Caco-2 (cell line): ENCODE data around the gene IL9. TPM values are rescaled to one million over a fixed set of nuclear protein-coding genes. Genes with fewer than 3 reads are reported as not detected.

Experiments used
- BruUV-seq: library from RNA; stranded (reverse); fragments of 400-500 nt; replicated peaks from 2 replicates; lab custom pipeline; 2021; lab: Mats Ljungman, UMichigan
- CTCF ChIA-PET: fragments of 300-600 bp; sonication (Branson Sonifier 250); formaldehyde crosslinking; loops from one replicate; lab custom pipeline; 2022; ENCODE audit warnings: antibody characterized with exemption; lab: Charles Lee
- POLR2A ChIA-PET: fragments of 300-600 bp; sonication (Branson Sonifier 250); formaldehyde crosslinking; loops from one replicate; lab custom pipeline; 2022; ENCODE audit warnings: antibody characterized with exemption; lab: Charles Lee
- DNase-seq, 2 experiments: peaks; one replicate each; pipeline versions ENCODE4 v3.0.0 to v3.0.0-alpha.2; 2020 to 2022
- H3K27me3 ChIP-seq: replicated peaks from 2 replicates; pipeline ENCODE4 v1.6.0; 2011; ENCODE audit warnings: low read length; ENCODE audit not compliant: control insufficient read depth, insufficient read depth
- H3K36me3 ChIP-seq: 2 replicates; pipeline ENCODE4 v1.5.1; 2011; ENCODE audit warnings: low read length; ENCODE audit not compliant: control insufficient read depth, insufficient read depth
- H3K4me1 ChIP-seq: fragments of 250-450 bp; sonication (Bioruptor Pico); 2 replicates; pipeline ENCODE4 v1.5.1; 2020; ENCODE audit warnings: mild to moderate bottlenecking
- H3K4me3 ChIP-seq: 2 replicates; pipeline ENCODE4 v1.5.1; 2011; ENCODE audit warnings: low read depth, mild to moderate bottlenecking, control low read depth, low read length
- H3K9me3 ChIP-seq: fragments of 250-450 bp; sonication (Bioruptor Pico); 2 replicates; pipeline ENCODE4 v1.5.1; 2020; ENCODE audit warnings: mild to moderate bottlenecking, moderate library complexity
- H3K27ac Mint-ChIP-seq: one replicate; pipeline ENCODE4 v1.8.0; 2022; ENCODE audit warnings: mixed read lengths; ENCODE audit not compliant: unreplicated experiment
- H3K27me3 Mint-ChIP-seq: one replicate; pipeline ENCODE4 v1.8.0; 2022; ENCODE audit warnings: mixed read lengths; ENCODE audit not compliant: insufficient read depth, unreplicated experiment
- H3K36me3 Mint-ChIP-seq: one replicate; pipeline ENCODE4 v1.8.0; 2022; ENCODE audit warnings: mild to moderate bottlenecking, mixed read lengths; ENCODE audit not compliant: insufficient read depth, unreplicated experiment
- H3K4me1 Mint-ChIP-seq: one replicate; pipeline ENCODE4 v1.8.0; 2022; ENCODE audit warnings: low read depth, mixed read lengths; ENCODE audit not compliant: unreplicated experiment
- H3K4me3 Mint-ChIP-seq: one replicate; pipeline ENCODE4 v1.8.0; 2022; ENCODE audit warnings: mild to moderate bottlenecking, moderate library complexity, mixed read lengths; ENCODE audit not compliant: unreplicated experiment
- H3K9me3 Mint-ChIP-seq: one replicate; pipeline ENCODE4 v1.8.0; 2022; ENCODE audit warnings: mixed read lengths; ENCODE audit not compliant: unreplicated experiment
- intact Hi-C: fragments of 100-400 bp; cut with micrococcal nuclease; formaldehyde crosslinking; loops from one replicate; pipeline ENCODE4 v1.10.0; 2022; ENCODE audit not compliant: unreplicated experiment
- total RNA-seq: library from RNA; stranded (reverse); gene quantifications from 2 replicates; pipeline ENCODE4 v1.2.3, GENCODE V29; 2022
- TF ChIP-seq, protein P1 (sequence below), 2 experiments: fragments of 200-600 bp in 1 of 2; IDR thresholded peaks; 1 replicate in 1 of 2; 2 replicates in 1 of 2; pipeline versions ENCODE4 v1.5.1 to v1.8.0; 2011 to 2022; ENCODE audit warnings: antibody characterized with exemption in 1 of 2, control low read depth in 1 of 2, inconsistent platforms in 1 of 2, low read depth in 1 of 2, low read length in 1 of 2, mild to moderate bottlenecking in 1 of 2, moderate library complexity in 1 of 2; ENCODE audit not compliant: insufficient read depth in 1 of 2, severe bottlenecking in 1 of 2, unreplicated experiment in 1 of 2

The IL9 gene
- total RNA-seq, 1 experiment from 2014 or later, result not detected

DNA sequence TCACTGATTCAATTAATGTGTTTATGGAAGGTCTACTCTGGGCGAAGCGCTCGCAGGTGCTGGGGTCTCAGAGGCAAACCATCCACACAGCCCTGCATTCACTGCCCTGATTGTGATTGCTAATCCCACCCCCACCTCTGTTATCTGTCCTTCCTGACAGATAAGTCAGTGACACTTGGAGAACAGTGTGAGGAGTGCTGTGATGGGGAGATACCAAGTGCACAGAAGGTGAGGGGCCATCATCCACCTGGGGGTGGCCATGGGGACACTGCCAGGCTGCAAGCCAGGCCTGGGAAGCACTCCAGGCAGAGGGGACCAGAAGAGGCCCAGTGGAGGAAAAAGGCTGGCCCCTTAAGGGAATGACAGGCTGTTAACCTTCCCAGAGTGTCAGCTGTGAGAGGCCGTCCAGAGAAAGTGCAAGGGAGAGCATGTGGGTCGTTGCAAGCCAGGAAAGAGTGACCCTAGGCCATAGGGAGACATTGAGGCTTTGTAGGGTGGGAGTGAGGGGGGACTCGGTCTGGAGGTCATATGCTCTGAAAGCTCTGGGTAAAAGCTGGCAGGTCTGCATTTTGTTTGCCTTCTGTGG, 18.0 kb downstream of the IL9 start:
- Histone ChIP-seq H3K27me3 (no peaks in the 10 kb centered on the region), H3K4me1 (no peaks in the 10 kb centered on the region), H3K36me3 (no peaks in the 10 kb centered on the region), H3K4me3 (no peak overlapping the region), H3K9me3 (no peaks in the 10 kb centered on the region)
- CTCF ChIA-PET, result no interaction called here
- H3K9me3 Mint-ChIP-seq, result no peaks in the 10 kb centered on the region
- H3K36me3 Mint-ChIP-seq, result no peaks in the 10 kb centered on the region
- DNase-seq, result no peak
- POLR2A ChIA-PET, result no interaction called here
- no peak overlapping the region for H3K27ac Mint-ChIP-seq
- H3K4me1 Mint-ChIP-seq, result no peaks in the 10 kb centered on the region
- TF ChIP-seq, protein P1, sequence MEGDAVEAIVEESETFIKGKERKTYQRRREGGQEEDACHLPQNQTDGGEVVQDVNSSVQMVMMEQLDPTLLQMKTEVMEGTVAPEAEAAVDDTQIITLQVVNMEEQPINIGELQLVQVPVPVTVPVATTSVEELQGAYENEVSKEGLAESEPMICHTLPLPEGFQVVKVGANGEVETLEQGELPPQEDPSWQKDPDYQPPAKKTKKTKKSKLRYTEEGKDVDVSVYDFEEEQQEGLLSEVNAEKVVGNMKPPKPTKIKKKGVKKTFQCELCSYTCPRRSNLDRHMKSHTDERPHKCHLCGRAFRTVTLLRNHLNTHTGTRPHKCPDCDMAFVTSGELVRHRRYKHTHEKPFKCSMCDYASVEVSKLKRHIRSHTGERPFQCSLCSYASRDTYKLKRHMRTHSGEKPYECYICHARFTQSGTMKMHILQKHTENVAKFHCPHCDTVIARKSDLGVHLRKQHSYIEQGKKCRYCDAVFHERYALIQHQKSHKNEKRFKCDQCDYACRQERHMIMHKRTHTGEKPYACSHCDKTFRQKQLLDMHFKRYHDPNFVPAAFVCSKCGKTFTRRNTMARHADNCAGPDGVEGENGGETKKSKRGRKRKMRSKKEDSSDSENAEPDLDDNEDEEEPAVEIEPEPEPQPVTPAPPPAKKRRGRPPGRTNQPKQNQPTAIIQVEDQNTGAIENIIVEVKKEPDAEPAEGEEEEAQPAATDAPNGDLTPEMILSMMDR (IDR thresholded peaks at IDR 0.05; ENCODE audit: insufficient read depth in 1 of 2, low read depth in 1 of 2, low read length in 1 of 2, severe bottlenecking in 1 of 2, unreplicated experiment in 1 of 2), result no peak
- intact Hi-C loops, result no loop called here
- H3K4me3 Mint-ChIP-seq, result no peak overlapping the region
- no peaks in the 10 kb centered on the region for H3K27me3 Mint-ChIP-seq
- BruUV-seq, result no TSS peak

DNA sequence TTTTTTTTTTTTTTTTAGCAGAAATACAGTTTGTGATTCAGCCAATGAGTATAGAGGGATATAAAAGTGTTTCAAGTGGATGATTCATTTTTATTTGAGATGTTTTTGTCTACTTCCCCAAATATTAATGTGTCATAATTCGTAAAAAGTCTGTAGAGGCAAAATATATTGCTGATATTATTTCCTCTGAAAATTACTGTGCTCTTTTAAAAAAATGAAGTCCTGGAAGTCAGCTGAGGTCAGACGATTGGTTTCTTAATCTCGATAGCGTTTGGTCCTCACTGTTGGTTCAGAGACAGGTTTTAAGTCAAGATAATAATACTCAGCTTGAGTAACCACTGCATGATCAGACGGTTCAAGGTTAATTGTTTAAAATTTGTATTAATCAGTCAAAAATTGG, 19.5 kb downstream of the IL9 start:
- no peaks in the 10 kb centered on the region for H3K36me3 Mint-ChIP-seq
- H3K4me3 Mint-ChIP-seq, result no peak overlapping the region
- CTCF ChIA-PET, result no interaction called here
- no peaks in the 10 kb centered on the region for H3K36me3 ChIP-seq
- no peak overlapping the region for H3K4me3 ChIP-seq
- H3K27ac Mint-ChIP-seq, result no peak overlapping the region
- H3K4me1 Mint-ChIP-seq, result no peaks in the 10 kb centered on the region
- TF ChIP-seq, protein P1 (IDR thresholded peaks at IDR 0.05; ENCODE audit: insufficient read depth in 1 of 2, low read depth in 1 of 2, low read length in 1 of 2, severe bottlenecking in 1 of 2, unreplicated experiment in 1 of 2), result no peak
- no TSS peak for BruUV-seq
- no peaks in the 10 kb centered on the region for H3K27me3 Mint-ChIP-seq
- DNase-seq, result no peak
- H3K27me3 ChIP-seq, result no peaks in the 10 kb centered on the region
- POLR2A ChIA-PET, result no interaction called here
- H3K4me1 ChIP-seq, result no peaks in the 10 kb centered on the region
- H3K9me3 Mint-ChIP-seq, result no peaks in the 10 kb centered on the region
- no peaks in the 10 kb centered on the region for H3K9me3 ChIP-seq
- intact Hi-C loops, result no loop called here

DNA sequence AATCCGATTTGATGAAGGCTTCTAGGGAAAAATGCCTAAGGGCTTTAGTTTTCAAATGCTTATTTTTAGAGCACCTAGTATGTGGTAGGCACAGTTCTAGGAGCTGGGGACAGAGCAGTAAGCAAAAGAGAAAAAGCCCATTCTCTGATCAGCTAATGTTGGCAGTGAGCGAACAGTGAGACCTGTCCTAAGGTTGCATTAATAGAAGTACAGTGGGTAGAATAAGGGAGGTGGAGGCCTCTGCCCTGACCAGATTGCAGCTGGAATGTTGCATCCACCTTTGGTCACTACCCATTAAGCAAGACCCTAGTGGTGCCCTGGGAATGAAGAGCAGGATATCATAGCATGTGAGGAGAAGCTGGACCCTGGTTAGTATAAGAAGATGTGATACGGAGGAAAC, 20.1 kb downstream of the IL9 start:
- POLR2A ChIA-PET, result no interaction called here
- Mint-ChIP-seq H3K36me3 (no peaks in the 10 kb centered on the region), H3K9me3 (no peaks in the 10 kb centered on the region), H3K4me1 (no peaks in the 10 kb centered on the region), H3K4me3 (no peak overlapping the region), H3K27ac (no peak overlapping the region), H3K27me3 (no peaks in the 10 kb centered on the region)
- H3K4me1 ChIP-seq, result no peaks in the 10 kb centered on the region
- intact Hi-C loops, result no loop called here
- no TSS peak for BruUV-seq
- H3K4me3 ChIP-seq, result no peak overlapping the region
- H3K27me3 ChIP-seq, result no peaks in the 10 kb centered on the region
- no peaks in the 10 kb centered on the region for H3K36me3 ChIP-seq
- CTCF ChIA-PET, result interaction anchor here (0.6 to 0.9 kb wide), 2 partner anchors 13 to 61 kb away, joined by 3 read pairs; no protein-coding TSS in a partner anchor
- no peak for DNase-seq
- no peaks in the 10 kb centered on the region for H3K9me3 ChIP-seq
- TF ChIP-seq, protein P1 (IDR thresholded peaks at IDR 0.05; ENCODE audit: insufficient read depth in 1 of 2, low read depth in 1 of 2, low read length in 1 of 2, severe bottlenecking in 1 of 2, unreplicated experiment in 1 of 2), result no peak
